Activated naive CD8-positive, alpha-beta T cell treated with anti-CD3 and anti-CD28 coated beads, Interleukin-2, amount 50 U/mL, for 24 hours (primary cell): ENCODE measurements around the gene CDH12.
A peak's percentile ranks its signal among the peaks of the same experiment; 100 is the strongest.
"Not testable (repeated sequence)": the region's sequence is repeated elsewhere in the genome, so short reads cannot be mapped to it uniquely, and the experiment has no call there.

ENCODE experiments used
- ATAC-seq: fragments of 150-1000 bp; cut with Tn5 transposase; one replicate; pipeline ENCODE4 v1.10.0; 2021
- DNase-seq: peaks from one replicate; pipeline ENCODE4 v3.0.0; 2021
- H3K27ac Mint-ChIP-seq: one replicate; pipeline ENCODE4 v1.8.0; 2021; ENCODE audit warnings: mild to moderate bottlenecking, mixed read lengths
- H3K27me3 Mint-ChIP-seq: one replicate; pipeline ENCODE4 v1.8.0; 2021; ENCODE audit warnings: mixed read lengths
- H3K36me3 Mint-ChIP-seq: one replicate; pipeline ENCODE4 v1.8.0; 2021; ENCODE audit warnings: low read depth, mixed read lengths
- H3K4me1 Mint-ChIP-seq: one replicate; pipeline ENCODE4 v1.8.0; 2021; ENCODE audit warnings: mixed read lengths
- H3K4me3 Mint-ChIP-seq: one replicate; pipeline ENCODE4 v1.8.0; 2021; ENCODE audit warnings: mild to moderate bottlenecking, moderate library complexity, mixed read lengths
- H3K9me3 Mint-ChIP-seq: one replicate; pipeline ENCODE4 v1.8.0; 2021; ENCODE audit warnings: mixed read lengths

Gene CDH12

DNA sequence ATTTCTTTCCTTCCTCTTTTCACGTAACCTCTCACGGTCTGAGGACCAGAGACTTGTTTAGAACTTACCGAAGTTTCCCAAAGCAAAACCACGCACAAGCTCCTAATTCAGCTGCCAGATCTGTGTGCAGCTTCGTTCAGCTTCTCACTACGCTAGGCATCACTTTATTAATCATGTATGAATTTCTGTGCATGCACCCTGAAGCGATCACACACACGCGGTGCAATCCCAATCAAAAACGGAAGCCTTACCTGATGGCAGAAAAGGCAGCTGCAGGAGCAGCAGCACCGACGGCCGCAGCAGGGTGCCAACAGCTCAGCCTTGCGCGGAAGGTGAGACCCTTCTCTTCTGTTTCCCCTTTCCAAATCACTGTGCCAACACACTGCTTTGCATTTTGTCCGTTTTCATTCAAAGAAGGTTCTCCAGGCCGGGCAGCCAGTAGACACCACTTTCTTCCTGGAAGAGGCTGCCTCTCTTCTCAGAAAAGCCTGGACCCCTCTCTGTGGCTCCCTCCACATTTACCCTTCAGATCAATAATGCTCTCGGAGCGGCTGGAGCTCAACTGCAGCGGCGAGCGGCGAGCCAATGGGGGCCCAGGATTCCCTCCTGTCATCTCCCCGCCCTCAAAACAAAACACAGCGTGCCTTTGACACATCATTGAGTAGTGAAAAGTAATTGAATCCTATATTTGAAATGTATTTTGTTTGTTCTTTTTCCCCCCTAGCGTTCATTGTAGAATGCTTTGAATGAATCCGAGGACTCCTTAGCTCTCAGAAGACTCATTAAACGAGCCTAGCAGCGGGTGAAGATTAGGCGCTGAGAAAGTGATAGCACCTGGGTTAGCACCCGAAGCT, at the start of gene CDH12:
CDH12 (minus strand) TSS at position 538 of the 854 bp plus-strand sequence.
- Mint-ChIP-seq H3K4me3 (peak within 1 kb of the TSS; percentile 17), H3K27ac (no peak within 1 kb of the TSS), H3K4me1 (peaks cover 3% of the 10 kb centered on the region), H3K9me3 (peaks cover 3% of the 10 kb centered on the region), H3K36me3 (no peaks in the 10 kb centered on the region), H3K27me3 (peaks cover 1% of the 10 kb centered on the region)
- no peak for DNase-seq
- ATAC-seq: no peak

DNA sequence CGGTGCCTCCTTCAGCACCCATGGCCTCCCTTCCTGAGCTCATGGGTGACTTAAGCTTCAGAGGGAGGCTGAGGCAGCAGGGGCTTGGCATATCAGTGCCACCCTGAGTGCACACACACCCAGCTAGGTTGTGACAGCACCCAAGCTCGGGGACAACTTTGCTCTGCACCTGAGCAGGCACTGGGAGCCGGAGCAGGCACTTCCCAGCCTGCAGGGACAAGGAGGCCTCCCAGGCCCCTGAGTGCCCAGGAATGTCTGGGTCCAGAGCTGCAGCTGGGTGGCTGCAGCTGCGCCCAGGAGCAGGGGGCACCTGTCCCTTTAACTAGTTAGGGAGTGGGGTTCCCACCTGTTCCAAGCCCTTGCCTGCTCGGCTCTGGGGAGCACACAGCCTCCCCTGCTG, 48.7 kb upstream of the CDH12 start:
- peaks cover 12% of the 10 kb centered on the region for H3K9me3 Mint-ChIP-seq
- no peaks in the 10 kb centered on the region for H3K4me1 Mint-ChIP-seq
- H3K4me3 Mint-ChIP-seq: no peak overlapping the region
- no peak overlapping the region for H3K27ac Mint-ChIP-seq
- no peaks in the 10 kb centered on the region for H3K36me3 Mint-ChIP-seq
- no peaks in the 10 kb centered on the region for H3K27me3 Mint-ChIP-seq
- no peak for DNase-seq
- ATAC-seq: no peak

DNA sequence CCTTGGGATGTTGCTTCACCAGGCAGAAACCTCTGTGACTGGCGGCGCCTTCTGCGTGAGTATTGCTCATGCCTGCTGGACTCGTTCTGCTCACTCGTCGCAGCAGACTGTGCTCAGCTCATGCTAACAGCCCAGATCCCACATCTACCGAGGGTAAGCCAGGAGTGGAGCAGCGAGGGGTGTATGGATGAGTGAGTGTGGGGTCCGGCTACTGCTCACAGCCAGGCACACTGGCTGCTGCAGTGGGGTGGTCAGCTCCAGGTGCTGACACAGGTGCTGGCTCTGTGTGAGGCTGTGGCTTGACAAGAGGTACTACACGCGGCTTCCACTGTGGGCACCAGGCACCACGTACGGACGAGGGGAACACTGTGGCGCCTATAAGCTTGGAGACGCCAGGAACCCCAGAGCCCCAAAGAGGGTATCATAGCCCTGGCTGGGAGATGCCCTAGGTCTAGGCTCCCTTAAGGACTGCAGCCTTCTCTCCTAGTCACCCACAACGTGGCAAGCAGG, 47.7 kb upstream of the CDH12 start:
- Mint-ChIP-seq H3K4me3 (no peak overlapping the region), H3K27ac (no peak overlapping the region), H3K27me3 (no peaks in the 10 kb centered on the region), H3K36me3 (no peaks in the 10 kb centered on the region), H3K9me3 (peaks cover 12% of the 10 kb centered on the region), H3K4me1 (no peaks in the 10 kb centered on the region)
- ATAC-seq (no peak), DNase-seq (no peak)

DNA sequence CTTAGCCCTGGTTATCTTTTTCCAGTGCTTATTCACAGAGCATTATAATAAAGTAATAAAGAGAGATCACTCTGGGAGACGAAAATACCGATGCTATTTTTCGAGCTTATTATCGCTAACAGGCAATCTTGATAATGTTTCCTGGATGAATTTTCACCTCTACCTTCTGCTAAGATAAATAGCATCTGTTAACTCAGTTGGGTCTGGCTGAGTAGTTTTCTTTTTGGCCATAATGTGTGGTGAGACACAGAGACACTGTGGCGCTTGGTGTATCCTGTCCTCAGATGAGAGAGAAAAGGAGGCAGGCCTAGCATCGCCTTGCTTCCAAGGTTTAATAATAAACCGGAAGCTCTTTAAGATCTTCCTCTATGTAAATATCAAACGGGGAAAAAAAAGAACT, 46.2 kb upstream of the CDH12 start:
- Mint-ChIP-seq H3K27me3 (no peaks in the 10 kb centered on the region), H3K9me3 (peaks cover 16% of the 10 kb centered on the region), H3K27ac (no peak overlapping the region), H3K4me3 (no peak overlapping the region), H3K36me3 (no peaks in the 10 kb centered on the region), H3K4me1 (no peaks in the 10 kb centered on the region)
- ATAC-seq (no peak), DNase-seq (no peak)

DNA sequence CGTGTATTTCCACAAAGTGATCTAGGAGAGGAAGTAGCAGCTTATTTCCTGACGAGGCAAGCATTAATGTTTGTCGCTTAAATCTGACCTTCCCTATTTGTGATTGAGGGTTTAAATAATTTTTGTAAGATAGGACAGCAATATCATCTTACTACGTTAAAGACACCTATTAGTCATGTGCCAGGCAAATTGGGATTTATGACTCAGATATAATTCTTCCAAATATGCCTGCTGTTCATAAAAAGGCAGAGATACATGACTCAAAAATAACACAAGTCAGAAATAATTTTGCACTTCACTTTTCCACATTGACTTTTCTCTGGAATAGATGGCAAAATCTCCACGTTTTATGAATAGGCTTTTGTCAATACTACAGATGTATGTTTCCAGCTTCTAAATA, 43.0 kb upstream of the CDH12 start:
- Mint-ChIP-seq H3K4me3 (no peak overlapping the region), H3K4me1 (no peaks in the 10 kb centered on the region), H3K9me3 (peaks cover 21% of the 10 kb centered on the region), H3K27me3 (no peaks in the 10 kb centered on the region), H3K36me3 (no peaks in the 10 kb centered on the region), H3K27ac (no peak overlapping the region)
- ATAC-seq: no peak
- DNase-seq: no peak

DNA sequence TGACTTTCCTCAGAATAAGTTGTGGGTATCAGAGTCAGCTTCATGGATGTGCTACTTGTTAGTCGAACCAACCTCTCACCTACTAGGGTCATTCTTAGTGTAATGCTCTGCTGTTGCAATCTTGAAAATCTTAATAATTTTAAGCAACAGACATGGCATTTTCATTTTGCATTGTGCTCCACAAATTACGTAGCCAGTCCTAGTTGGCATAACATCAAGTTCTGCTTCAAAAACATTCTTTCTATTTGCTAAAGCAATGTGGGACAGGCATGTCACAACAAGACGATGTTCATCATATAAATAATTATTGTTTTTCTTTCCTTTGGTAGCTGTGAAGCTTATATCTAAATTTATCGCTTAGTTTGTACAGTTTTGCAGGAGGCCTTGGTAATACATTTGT, 39.3 kb upstream of the CDH12 start:
- Mint-ChIP-seq H3K27ac (no peak overlapping the region), H3K4me3 (no peak overlapping the region), H3K4me1 (no peaks in the 10 kb centered on the region), H3K36me3 (no peaks in the 10 kb centered on the region), H3K27me3 (no peaks in the 10 kb centered on the region), H3K9me3 (peaks cover 17% of the 10 kb centered on the region)
- ATAC-seq: no peak
- DNase-seq: no peak

DNA sequence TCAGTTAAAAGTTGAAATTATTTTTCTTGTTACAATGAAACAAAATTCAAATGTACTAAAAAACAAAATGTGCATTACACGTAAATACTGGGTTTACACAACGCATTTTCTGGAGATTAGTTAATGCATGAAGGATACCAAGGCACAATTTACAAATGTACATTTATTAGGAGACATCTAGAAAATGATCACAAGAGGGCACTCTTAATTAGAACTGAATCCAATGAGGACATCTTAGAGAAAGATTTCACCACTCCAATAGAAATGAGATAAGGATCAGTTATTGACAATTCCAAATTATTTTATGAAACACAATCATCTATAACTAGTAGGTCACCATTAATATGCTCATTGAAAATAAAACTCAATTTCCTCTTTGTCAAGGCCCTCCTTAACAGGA, 36.6 kb upstream of the CDH12 start:
- Mint-ChIP-seq H3K9me3 (peaks cover 17% of the 10 kb centered on the region), H3K4me1 (no peaks in the 10 kb centered on the region)
- no peak for DNase-seq

DNA sequence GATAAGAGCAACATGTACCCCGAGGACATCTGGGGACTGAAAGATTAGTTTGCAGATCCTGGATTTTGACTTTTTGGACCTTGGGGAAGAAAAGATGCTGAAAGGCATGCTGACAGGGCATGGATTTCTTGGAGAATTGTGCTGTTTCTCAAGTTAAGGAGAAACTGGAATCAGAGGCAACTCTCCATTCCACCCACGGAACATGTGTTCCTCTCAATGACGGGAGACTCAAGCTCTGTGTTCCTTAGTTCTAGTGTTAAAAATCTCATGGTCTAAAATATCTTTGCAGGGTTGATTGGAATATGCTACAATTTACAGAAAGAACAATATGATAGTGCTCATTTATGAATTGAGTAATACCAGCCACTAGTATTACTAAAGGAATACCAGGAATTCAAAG, 34.4 kb upstream of the CDH12 start:
- DNase-seq (no peak), ATAC-seq (no peak)
- H3K4me1 Mint-ChIP-seq: no peaks in the 10 kb centered on the region
- H3K36me3 Mint-ChIP-seq: no peaks in the 10 kb centered on the region
- no peak overlapping the region for H3K27ac Mint-ChIP-seq
- H3K4me3 Mint-ChIP-seq: no peak overlapping the region
- H3K27me3 Mint-ChIP-seq: no peaks in the 10 kb centered on the region
- H3K9me3 Mint-ChIP-seq: peaks cover 19% of the 10 kb centered on the region

More for the DNA sequence above, 36.6 kb upstream of the CDH12 start:
- Mint-ChIP-seq H3K27me3 (no peaks in the 10 kb centered on the region), H3K36me3 (no peaks in the 10 kb centered on the region), H3K4me3 (no peak overlapping the region), H3K27ac (no peak overlapping the region)
- ATAC-seq: no peak

DNA sequence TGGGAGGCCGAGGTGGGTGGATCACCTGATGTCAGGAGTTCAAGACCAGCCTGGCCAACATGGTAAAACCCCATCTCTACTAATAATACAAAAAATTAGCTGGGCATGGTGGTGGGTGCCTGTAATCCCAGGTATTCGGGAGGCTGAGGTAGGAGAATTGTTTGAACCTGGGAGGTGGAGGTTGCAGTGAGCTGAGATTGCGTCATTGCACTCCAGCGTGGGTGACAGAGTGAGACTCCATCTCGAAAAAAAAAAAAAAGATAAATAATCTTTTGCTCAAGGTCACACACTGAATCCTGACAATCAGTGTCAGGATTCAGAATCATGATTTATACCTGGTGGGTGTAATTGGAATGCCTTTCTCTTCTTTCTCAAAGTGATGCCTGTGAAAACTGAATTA, 5.8 kb upstream of the CDH12 start:
- not testable (repeated sequence) for H3K4me3 Mint-ChIP-seq, H3K27me3 Mint-ChIP-seq, H3K36me3 Mint-ChIP-seq, DNase-seq, ATAC-seq, H3K4me1 Mint-ChIP-seq, H3K27ac Mint-ChIP-seq, H3K9me3 Mint-ChIP-seq

DNA sequence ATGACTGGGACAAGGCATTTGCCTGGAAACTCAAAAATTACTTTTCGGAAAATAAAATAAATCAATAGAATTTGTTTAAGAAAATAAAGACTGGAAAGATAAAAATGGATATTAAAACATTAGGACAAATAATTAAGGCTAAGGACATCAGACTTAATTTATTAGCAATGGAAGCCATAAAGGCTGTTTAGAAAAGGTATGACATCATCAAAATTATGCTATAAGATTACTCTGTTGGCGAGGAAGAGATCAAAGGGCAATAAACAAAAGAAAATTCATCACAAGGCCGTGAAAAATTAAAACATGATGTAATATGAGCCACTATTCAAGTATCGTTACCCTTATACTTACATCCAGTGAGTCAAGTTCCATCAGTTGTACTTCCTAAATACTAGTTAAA, 2.7 kb upstream of the CDH12 start:
- no peak for ATAC-seq
- Mint-ChIP-seq H3K4me1 (peaks cover 3% of the 10 kb centered on the region), H3K4me3 (no peak overlapping the region), H3K9me3 (no peaks in the 10 kb centered on the region), H3K36me3 (no peaks in the 10 kb centered on the region), H3K27me3 (peaks cover 1% of the 10 kb centered on the region), H3K27ac (no peak overlapping the region)
- no peak for DNase-seq

DNA sequence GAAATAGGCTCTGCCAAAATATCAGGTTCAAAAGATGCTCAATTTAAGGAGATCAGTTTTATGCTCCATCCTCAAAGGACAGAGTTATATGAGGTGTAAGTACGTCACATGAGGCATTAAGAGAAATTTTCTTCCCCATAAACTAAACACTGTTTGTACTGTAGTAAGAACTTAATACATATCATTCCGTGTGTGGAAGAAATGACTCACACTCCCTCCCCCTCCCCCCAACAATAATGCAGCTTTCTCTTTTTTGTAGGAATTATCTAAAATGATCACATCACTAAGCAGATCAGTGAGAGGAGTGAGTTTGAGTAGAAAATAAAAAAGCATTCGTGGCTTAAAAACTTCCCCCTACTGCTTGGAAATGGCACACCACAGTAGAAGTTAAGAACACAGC, 2.2 kb downstream of the CDH12 start:
- peaks cover 3% of the 10 kb centered on the region for H3K4me1 Mint-ChIP-seq
- DNase-seq (no peak), ATAC-seq (no peak)
- H3K9me3 Mint-ChIP-seq: peaks cover 8% of the 10 kb centered on the region
- H3K27me3 Mint-ChIP-seq: peaks cover 1% of the 10 kb centered on the region
- H3K4me3 Mint-ChIP-seq: no peak overlapping the region
- no peak overlapping the region for H3K27ac Mint-ChIP-seq
- no peaks in the 10 kb centered on the region for H3K36me3 Mint-ChIP-seq

DNA sequence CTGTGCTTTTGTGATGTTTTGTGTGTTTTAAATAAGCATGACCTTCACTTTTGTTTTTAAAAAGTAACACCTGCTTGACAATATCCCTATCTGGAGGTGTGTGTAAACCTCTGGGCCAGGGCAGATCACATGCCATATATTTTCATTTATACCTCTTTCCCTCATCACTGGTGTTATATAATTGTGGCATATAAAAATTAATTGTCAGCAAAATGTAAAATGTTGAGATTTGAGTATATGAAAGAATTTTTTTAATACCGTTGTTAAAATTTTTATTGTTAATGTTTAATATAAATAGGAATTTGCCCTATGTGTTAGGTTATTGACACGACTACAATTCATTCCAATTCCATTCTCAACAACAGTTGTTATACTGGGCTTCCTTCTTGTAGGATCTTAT, 6.5 kb downstream of the CDH12 start:
- H3K9me3 Mint-ChIP-seq: peaks cover 8% of the 10 kb centered on the region
- ATAC-seq (no peak), DNase-seq (no peak)
- H3K27me3 Mint-ChIP-seq: no peaks in the 10 kb centered on the region
- no peak overlapping the region for H3K4me3 Mint-ChIP-seq
- H3K4me1 Mint-ChIP-seq: no peaks in the 10 kb centered on the region
- no peaks in the 10 kb centered on the region for H3K36me3 Mint-ChIP-seq
- H3K27ac Mint-ChIP-seq: no peak overlapping the region

DNA sequence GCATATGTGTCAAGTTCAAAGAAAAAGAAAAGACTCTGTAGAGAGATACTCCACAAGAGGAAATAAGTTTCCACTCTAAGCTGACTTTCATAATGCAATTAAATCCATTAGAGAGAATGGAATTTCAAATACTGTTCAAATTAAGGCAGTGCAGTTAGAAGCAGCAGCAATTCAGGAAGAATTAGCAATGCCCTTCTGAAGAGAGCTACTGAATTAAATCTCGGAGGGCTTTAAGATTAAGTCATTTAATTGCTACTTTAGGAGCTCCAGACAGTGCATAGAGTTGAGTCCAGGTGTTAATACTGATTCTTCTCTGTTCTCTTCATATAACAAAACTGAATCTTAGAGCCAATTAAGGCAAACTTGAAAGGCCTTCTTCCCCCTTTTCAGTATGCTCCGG, 8.5 kb downstream of the CDH12 start:
- no peak for DNase-seq
- H3K9me3 Mint-ChIP-seq: peaks cover 19% of the 10 kb centered on the region
- no peaks in the 10 kb centered on the region for H3K36me3 Mint-ChIP-seq
- no peak overlapping the region for H3K27ac Mint-ChIP-seq
- no peaks in the 10 kb centered on the region for H3K4me1 Mint-ChIP-seq
- ATAC-seq: no peak
- H3K4me3 Mint-ChIP-seq: no peak overlapping the region
- H3K27me3 Mint-ChIP-seq: no peaks in the 10 kb centered on the region

DNA sequence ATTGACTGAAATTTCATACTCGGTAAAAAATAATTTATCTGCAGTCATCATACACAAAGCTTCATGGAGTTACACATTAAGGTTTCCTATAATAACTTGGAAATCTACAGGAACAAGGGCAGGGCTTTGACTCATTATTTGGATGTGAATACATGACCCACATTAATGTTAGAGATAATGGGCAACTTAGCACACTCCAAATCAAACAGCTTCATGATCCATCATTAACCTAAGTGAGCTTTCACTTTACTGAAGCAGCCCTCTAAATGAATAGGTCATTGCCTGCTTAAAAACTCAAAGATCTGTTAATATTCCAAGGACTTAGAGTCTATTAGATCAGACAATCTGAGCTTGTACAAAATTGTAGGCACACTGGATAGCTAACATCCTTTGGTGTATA, 9.0 kb downstream of the CDH12 start:
- H3K27ac Mint-ChIP-seq: no peak overlapping the region
- H3K27me3 Mint-ChIP-seq: no peaks in the 10 kb centered on the region
- no peaks in the 10 kb centered on the region for H3K4me1 Mint-ChIP-seq
- DNase-seq: no peak
- no peak for ATAC-seq
- H3K36me3 Mint-ChIP-seq: no peaks in the 10 kb centered on the region
- H3K9me3 Mint-ChIP-seq: peaks cover 19% of the 10 kb centered on the region
- H3K4me3 Mint-ChIP-seq: no peak overlapping the region

DNA sequence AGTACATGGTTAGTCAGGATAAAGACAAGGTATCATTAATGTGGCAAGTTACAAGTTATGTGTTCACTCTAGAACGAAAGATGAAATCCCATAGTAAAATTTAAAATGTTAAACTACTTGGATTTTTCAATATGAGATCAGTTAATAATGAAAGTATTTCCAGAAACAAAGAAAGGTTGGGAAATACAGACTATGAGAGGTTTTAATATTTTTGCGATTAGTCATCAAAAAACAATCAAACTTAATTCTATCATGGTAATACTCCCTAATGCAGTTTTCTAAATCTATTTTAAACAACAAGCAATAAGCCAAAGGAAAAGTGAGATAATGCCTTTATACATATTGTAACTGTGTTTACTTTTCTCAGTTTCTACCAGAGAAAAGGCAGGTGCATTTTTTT, 10.6 kb downstream of the CDH12 start:
- ATAC-seq (no peak), DNase-seq (no peak)
- Mint-ChIP-seq H3K4me3 (no peak overlapping the region), H3K9me3 (peaks cover 16% of the 10 kb centered on the region), H3K27me3 (no peaks in the 10 kb centered on the region), H3K27ac (no peak overlapping the region), H3K4me1 (no peaks in the 10 kb centered on the region), H3K36me3 (no peaks in the 10 kb centered on the region)
